BJ (cell line): Measurements from ENCODE around the gene HGFAC. TPM values are rescaled to one million over a fixed set of nuclear protein-coding genes. Genes with fewer than 3 reads are reported as not detected.

ENCODE experiments used
- CTCF ChIA-PET: fragments of 350-600 bp; formaldehyde crosslinking; extraction: SDS; loops from one replicate; lab custom pipeline; 2021; ENCODE audit warnings: antibody characterized with exemption, inconsistent platforms; lab: Yijun Ruan, JAX
- POLR2A ChIA-PET: fragments of 300-600 bp; sonication (Branson Sonifier 250); formaldehyde crosslinking; extraction: SDS; loops from one replicate; lab custom pipeline; 2021; ENCODE audit warnings: antibody characterized with exemption; lab: Charles Lee
- DNase-seq: peaks from one replicate; pipeline ENCODE4 v3.0.0-alpha.2; 2011; ENCODE audit warnings: low read depth
- H3K27me3 ChIP-seq: 2 replicates; pipeline ENCODE4 v1.6.0; 2011; ENCODE audit warnings: low read length; ENCODE audit not compliant: control insufficient read depth, insufficient read depth
- H3K36me3 ChIP-seq: 2 replicates; pipeline ENCODE4 v1.5.1; 2011; ENCODE audit warnings: low read length; ENCODE audit not compliant: control insufficient read depth, insufficient read depth
- H3K4me3 ChIP-seq: 2 replicates; pipeline ENCODE4 v1.5.1; 2011; ENCODE audit warnings: low read depth, mild to moderate bottlenecking, control low read depth, low read length
- polyA plus RNA-seq: library from polyadenylated mRNA; depleted of rRNA; stranded (reverse); fragments of >200 nt; gene quantifications from 2 replicates; pipeline ENCODE4 v1.2.3, GENCODE V29; 2011
- TF ChIP-seq, protein P1 (sequence below): IDR thresholded peaks from 2 replicates; pipeline ENCODE4 v1.5.1; 2011; ENCODE audit warnings: low read depth, mild to moderate bottlenecking, control low read depth, inconsistent platforms, low read length, moderate library complexity; ENCODE audit not compliant: insufficient read depth

HGFAC gene
- polyA plus RNA-seq, 1 experiment: not detected

GRCh38 chr4:3485011-3485791 is 43.4 kb downstream of the HGFAC start:
- Histone ChIP-seq H3K4me3 (no peak overlapping the region), H3K36me3 (no peaks in the 10 kb centered on the region), H3K27me3 (no peaks in the 10 kb centered on the region; the same call in 1 of the 2 replicates)
- CTCF ChIA-PET: interaction anchor here (1.2 kb wide), 1 partner anchor 21 kb away, joined by 5 read pairs; no protein-coding TSS in a partner anchor
- TF ChIP-seq, protein P1, sequence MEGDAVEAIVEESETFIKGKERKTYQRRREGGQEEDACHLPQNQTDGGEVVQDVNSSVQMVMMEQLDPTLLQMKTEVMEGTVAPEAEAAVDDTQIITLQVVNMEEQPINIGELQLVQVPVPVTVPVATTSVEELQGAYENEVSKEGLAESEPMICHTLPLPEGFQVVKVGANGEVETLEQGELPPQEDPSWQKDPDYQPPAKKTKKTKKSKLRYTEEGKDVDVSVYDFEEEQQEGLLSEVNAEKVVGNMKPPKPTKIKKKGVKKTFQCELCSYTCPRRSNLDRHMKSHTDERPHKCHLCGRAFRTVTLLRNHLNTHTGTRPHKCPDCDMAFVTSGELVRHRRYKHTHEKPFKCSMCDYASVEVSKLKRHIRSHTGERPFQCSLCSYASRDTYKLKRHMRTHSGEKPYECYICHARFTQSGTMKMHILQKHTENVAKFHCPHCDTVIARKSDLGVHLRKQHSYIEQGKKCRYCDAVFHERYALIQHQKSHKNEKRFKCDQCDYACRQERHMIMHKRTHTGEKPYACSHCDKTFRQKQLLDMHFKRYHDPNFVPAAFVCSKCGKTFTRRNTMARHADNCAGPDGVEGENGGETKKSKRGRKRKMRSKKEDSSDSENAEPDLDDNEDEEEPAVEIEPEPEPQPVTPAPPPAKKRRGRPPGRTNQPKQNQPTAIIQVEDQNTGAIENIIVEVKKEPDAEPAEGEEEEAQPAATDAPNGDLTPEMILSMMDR: no peak
- POLR2A ChIA-PET: no interaction called here
- no peak for DNase-seq

GRCh38 chr4:3485886-3486540 is 44.2 kb downstream of the HGFAC start:
- TF ChIP-seq, protein P1: no peak
- DNase-seq: no peak
- ChIA-PET CTCF (interaction anchor here (1.2 kb wide), 1 partner anchor 22 kb away, joined by 5 read pairs; no protein-coding TSS in a partner anchor), POLR2A (no interaction called here)
- no peaks in the 10 kb centered on the region; the same call in 1 of the 2 replicates for H3K27me3 ChIP-seq
- no peak overlapping the region for H3K4me3 ChIP-seq
- no peaks in the 10 kb centered on the region for H3K36me3 ChIP-seq

DNA sequence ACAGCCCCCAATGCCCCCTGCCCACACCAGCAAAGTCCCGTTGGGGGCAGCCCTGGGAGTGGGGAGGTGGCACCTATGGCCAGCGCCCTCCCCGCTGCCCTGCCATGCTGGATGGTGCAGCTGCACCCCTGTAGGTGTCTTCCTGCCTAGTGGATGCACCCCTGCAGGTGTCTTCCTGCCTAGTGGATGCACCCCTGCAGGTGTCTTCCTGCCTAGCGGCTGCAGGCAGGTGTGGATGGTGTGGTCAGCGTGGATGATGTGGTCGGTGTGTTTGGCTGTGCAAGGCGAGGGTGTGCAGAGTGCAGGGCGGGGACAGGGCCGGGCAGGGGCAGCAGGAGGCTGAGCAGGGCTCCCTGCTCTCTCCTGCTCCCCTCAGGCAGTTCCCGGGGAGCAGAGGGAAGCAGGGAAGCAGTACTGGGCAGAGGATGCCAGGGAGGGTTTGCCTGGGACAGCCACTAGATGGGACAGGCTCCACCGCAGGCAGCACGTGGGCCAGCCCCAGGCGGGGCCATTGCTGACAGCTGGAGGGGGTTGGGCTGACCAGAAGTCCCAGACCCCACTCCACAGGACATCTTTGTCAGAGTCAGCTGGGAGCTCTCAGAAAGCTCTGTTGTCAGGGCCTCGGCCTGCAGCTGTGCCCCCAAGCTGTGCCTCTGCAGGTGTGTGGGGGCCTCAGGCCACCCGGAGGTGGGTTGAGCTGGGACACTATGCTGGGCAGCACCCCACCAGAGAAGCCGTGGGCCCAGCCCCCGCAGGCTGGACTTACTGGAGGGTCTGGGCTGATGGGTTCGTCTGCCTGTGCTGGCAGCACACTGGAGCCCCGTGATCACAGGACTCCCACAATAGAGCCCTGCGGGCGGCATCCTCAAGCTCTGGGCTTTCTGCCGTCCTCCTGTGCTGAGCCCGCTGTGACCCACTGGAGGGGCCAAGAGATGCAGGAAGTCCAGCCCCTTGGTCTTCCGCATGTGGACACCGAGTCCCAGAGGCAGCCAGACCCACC is 45.1 kb downstream of the HGFAC start:
- ChIA-PET CTCF (interaction anchor here (0.7 kb wide), 1 partner anchor 141 kb away, joined by 3 read pairs; no protein-coding TSS in a partner anchor), POLR2A (no interaction called here)
- no peak for DNase-seq
- peaks cover 1% of the 10 kb centered on the region; the same call in 1 of the 2 replicates for H3K27me3 ChIP-seq
- TF ChIP-seq, protein P1: no peak
- no peak overlapping the region for H3K4me3 ChIP-seq
- no peaks in the 10 kb centered on the region for H3K36me3 ChIP-seq

GRCh38 chr4:3487861-3488260 is 46.1 kb downstream of the HGFAC start:
- CTCF ChIA-PET: interaction anchor here (0.7 kb wide), 1 partner anchor 142 kb away, joined by 3 read pairs; no protein-coding TSS in a partner anchor
- no peak overlapping the region for H3K4me3 ChIP-seq
- POLR2A ChIA-PET: no interaction called here
- TF ChIP-seq, protein P1: no peak
- H3K36me3 ChIP-seq: no peaks in the 10 kb centered on the region
- H3K27me3 ChIP-seq: peaks cover 2% of the 10 kb centered on the region
- no peak for DNase-seq
